Stimulated activated CD8-positive, alpha-beta memory T cell treated with anti-CD3 and anti-CD28 coated beads, Interleukin-7, amount 100 ng/mL, for 1 hour (primary cell): ENCODE results near the gene JAG1.
"Not testable (repeated sequence)": the region's sequence is repeated elsewhere in the genome, so short reads cannot be mapped to it uniquely, and the experiment has no call there.

ENCODE experiments used
- DNase-seq, 2 donors: peaks; one replicate each; pipeline ENCODE4 v3.0.0-alpha.2; 2020; ENCODE audit warnings: low read depth in 2 of 2

The JAG1 gene

GRCh38 chr20:10637031-10637559 lies 36.7 kb downstream of the JAG1 start:
- DNase-seq, result no peak

- no peak for DNase-seq
Observed at GRCh38 chr20:10636326-10636818, 37.4 kb downstream of the JAG1 start.

- no peak for DNase-seq
Observed at GRCh38 chr20:10635476-10636208, 38.2 kb downstream of the JAG1 start.

DNA sequence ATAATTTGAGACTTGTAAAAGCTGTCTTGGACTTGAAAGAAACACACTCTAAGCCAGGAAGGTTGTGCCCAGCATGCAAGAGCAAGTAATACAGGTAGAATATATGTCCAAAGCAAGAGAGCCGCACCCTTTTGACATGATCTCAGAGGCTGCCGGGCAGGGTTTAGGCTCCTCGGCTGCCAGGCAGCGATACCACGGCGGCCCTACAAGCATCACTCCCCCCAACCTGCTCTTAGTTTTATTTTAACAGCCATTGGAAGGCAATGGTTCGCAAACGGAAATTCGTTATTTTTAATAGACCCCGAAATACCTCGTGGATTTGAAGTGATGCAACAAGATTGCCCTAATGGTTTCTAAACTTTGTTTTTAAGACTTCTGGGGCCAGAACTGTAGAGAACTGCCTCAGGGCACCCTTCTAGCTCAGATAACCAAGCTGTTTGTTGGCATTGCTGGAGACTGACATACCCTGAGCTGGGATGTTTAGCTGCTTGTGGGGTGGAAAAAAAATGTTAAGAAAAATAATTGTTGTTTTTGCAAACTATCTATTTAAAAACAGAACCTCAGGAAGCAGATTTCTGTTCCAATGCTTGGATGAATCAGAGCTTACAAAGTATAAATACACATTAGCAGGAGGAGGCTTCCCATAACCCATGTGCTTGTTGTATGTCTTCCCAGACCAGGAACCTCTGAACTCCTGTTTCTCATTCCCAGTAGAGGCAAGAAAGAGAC lies 39.0 kb downstream of the JAG1 start:
- no peak for DNase-seq

GRCh38 chr20:10634211-10634610 lies 39.6 kb downstream of the JAG1 start:
- no peak for DNase-seq

DNA sequence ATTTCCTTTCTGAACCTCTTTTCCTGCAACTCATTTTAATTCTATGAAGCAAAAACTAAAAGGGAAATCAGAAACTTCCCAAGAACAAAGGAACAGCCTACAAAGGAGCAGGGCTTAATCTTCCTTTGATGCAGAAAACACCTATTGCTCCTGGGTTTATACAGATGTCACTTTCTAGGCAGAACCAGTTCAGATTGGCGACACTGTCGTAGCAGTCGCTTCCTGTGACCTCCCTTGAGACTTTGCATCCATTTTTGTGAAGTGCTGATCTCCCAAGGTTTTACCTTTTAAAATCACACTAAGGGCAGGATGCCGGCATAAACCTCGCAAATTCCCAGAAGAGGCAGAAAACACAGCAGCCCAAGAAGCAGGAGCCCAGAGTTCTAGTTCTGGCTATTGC lies 40.1 kb downstream of the JAG1 start:
- no peak for DNase-seq

DNA sequence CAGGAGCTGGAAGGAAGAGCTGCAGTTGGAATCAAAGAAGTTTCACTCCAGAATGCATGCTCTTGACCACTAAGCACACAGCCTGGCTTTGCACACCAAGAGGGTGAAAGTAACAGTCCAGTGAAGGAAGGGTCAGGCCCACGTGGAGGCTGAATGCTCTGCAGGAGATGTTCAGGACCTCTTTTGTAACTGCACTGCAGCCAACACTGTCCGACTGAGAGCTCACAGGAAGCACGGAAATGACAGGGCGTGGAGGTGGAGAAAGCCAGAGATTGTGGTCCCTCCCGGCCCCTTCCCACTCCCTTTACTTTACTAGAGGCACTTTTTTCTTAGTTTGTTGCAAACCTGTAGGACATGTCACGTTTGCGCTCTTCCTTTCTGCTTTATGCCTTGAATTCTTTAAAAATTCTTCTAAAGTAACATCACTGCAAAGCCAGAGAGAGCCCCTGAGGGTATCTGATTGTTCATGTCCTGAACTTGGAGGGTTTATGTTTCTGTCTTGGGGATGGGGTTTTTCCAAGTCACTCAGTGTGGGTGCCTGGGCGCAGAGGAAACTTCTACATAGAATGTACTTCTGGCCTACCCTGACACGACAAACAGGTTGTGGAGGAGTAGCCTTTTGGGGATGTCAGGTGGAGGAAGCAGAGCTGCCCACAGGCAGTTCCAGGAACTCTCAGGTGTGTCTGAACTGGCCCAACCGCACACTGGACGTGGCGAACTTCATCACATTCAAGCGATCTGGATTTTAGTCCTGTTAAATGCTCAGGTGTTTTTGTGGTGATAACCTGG lies 40.9 kb downstream of the JAG1 start:
- DNase-seq, result no peak

GRCh38 chr20:10631126-10631525 lies 42.7 kb downstream of the JAG1 start:
- DNase-seq, result no peak

DNA sequence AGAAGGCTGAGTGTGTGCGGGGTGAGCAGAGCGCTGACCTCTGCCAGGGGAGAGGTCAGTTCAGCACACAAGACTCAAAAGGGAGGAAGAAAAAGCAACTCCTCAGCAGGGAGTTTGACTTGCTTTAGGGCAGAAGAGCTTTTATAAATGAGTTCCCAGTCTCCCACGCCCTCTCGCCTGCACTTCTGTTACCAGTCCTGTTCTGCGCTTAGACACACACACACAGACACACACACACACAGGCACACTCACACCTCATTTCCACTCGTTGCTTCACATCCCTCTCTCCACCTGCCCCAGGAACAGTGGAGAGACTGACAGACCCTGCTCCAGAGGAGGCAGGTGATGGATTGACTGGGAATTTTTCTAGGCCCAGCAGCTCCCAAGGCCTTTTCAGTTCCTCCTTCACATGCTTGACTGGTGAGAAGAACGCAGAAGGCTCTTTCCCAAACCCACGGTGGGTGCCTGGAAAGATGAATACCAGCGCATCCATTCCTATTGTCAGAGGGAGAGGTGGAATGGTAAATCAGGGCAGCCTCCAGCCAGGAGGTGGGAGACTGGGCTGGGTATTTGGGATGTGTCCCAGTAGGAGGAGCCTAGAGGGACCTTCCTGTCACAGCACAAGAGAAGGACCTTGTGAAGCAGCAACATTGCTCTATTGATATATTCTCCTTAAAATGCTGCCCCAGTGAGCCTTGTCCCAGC lies 43.7 kb downstream of the JAG1 start:
- no peak for DNase-seq

DNA sequence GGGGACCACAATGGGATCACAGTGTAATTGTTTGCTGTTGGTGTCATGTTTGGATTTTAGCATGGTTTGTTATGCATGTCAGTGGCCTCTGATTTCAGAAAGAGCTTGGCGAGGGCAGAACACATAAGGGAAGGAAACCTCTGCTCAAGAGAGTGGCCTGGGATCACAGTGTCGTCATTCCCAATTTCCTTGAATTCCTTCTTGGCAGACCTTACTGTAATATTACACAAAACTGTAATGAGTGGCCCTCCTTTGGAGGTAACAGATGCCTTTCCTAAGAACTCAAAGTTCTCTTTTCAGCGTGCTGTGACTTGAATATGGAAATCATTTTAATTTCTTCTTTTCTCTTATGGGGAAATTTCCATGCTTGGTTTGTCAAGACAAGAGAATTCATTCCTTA lies 46.9 kb downstream of the JAG1 start:
- no peak for DNase-seq

DNA sequence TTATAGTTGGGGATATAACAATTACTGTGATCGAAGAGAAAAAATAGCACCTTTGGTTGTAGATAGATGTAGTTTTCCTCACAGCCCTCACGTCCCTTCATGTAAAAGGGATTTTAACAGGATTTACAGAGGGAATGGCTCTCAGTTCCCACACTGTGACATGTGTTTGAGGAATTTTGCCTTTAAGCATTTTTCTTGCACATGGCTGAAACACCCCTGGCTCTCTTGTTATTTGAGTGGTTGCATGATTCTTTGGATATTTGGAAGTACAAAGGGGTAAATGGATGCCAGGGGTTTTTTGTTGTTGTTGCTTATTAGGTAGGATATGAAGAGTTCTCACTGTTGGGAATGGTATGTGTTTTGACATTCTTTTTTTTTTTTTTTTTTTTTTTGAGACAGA lies 48.2 kb downstream of the JAG1 start:
- DNase-seq, result no peak

GRCh38 chr20:10622657-10623418 lies 51.0 kb downstream of the JAG1 start:
- no peak for DNase-seq

DNA sequence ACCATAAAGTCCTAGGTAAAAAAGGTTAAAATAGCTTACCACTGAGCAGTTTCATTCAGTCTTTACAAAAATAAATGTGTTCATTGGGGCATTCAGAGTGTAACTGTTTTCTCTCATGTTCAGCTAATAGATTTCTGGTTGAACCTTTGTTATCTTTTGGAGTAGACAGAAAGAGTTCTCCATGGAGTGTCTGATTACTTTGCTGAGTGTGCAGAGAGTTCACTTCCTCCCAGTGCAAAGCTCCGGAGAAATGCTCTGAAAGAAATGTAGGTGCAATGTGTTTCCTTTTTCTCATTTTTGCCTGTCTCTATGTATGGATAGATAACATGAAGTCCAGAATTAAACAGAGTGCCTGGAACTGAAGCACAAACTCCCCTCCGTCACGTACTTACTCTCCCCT lies 52.6 kb downstream of the JAG1 start:
- no peak for DNase-seq

DNA sequence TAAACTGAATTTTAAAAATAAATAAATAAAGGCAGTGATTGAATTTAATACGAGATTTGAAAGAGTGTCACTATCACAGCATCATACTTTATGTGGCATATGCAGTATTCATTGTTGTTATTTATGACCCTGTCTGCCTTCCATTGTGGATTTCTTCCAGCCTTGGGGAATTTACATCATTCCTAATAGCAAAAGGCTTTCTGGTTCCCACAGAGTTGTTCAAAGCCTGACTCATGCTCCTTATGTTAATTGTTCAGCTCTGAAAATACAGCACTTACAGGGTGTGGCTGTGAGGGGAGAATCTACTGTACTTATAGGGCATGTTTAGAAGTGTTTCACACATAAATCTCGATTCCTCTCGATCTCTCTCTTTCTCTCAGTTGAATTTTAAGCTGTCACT lies 54.4 kb downstream of the JAG1 start:
- DNase-seq, result no peak

DNA sequence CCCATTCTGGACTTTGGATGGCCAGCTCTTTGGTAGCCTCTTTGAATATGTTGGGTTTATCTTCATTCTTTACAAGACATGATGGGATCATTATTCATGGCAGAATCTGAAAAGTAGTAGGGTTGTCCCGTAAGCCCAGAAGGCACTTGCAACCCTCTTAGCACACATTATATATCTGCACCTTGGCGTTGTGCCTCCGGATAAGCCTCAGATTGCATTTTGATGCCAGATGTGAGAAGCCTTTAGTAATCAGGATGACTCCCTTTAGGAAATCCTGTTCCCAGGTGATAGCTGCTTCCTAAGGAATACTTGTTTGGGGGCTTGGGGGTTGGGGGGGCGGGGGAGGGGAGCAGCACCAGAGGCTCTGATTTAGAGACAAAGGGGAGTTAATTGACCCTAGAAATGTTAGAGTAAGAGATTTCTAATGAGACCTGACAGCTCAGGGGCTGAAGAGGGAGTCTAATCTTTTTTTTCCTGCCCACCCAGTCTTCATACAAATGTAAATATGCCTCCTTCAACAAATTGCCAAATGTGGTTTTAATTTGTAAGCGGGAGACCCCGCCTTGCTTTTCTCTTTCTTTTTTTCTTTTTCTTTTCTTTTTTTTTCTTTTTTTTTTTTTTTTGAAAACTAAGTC lies 55.1 kb downstream of the JAG1 start:
- no peak for DNase-seq

DNA sequence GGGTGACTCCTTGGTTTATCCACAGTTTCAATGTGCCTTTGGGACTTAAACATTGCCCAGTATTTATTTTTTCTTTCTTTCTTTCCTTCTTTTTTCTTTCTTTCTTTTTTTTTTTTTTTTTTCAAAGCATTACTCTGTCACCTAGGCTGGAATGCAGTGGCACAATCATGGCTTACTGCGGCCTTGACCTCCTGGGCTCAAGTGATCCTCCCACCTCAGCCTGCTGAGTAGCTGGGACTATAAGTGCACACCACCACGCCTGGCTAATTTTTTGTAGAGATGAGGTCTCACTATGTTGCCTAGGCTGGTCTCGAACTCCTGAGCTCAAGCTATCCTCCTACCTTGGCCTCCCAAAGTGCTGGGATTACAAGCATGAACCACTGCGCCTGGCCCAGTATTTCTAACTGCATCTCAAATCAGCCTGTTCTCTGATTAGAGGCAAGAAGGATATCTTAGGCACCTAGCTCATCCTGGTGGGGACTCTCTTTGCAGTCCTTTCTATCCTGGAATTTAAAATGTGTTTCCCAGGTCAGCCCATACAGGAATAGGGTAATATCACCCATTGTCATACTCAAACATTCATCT lies 56.2 kb downstream of the JAG1 start:
- DNase-seq, result not testable (repeated sequence)

- no peak for DNase-seq
Observed at GRCh38 chr20:10616212-10616611, 57.6 kb downstream of the JAG1 start.

- no peak for DNase-seq
Observed at GRCh38 chr20:10613911-10614310, 59.9 kb downstream of the JAG1 start.

DNA sequence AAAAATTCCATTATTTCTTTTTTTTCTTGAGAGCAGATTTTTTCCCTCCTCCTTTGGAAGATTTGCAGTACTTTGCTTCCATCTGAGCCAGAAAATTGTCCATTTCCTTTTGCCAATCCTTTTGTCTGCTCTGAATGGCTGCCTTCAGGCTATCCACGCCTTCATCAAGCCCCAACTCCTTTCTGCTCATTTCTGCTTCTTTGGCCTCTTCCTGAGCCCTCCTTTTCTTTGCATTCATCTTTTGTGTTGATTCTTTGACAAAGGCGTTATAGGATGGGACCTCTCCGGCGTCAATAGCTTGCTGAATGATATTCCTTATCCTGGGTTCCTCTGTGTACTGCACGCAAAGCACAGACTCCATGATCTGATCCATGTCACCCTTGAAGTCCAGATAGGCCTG lies 60.4 kb downstream of the JAG1 start:
- DNase-seq, result not testable (repeated sequence)

- no peak for DNase-seq
Observed at GRCh38 chr20:10611357-10611756, 62.4 kb downstream of the JAG1 start.
